GM21367 (cell line): ENCODE data around the gene COL7A1.
A peak's percentile ranks its signal among the peaks of the same experiment; 100 is the strongest.

Experiments
- ATAC-seq: cut with Tn5 transposase; IDR thresholded peaks from one replicate; pipeline ENCODE4 v1.9.1; 2021; ENCODE audit not compliant: unreplicated experiment

COL7A1 gene

DNA sequence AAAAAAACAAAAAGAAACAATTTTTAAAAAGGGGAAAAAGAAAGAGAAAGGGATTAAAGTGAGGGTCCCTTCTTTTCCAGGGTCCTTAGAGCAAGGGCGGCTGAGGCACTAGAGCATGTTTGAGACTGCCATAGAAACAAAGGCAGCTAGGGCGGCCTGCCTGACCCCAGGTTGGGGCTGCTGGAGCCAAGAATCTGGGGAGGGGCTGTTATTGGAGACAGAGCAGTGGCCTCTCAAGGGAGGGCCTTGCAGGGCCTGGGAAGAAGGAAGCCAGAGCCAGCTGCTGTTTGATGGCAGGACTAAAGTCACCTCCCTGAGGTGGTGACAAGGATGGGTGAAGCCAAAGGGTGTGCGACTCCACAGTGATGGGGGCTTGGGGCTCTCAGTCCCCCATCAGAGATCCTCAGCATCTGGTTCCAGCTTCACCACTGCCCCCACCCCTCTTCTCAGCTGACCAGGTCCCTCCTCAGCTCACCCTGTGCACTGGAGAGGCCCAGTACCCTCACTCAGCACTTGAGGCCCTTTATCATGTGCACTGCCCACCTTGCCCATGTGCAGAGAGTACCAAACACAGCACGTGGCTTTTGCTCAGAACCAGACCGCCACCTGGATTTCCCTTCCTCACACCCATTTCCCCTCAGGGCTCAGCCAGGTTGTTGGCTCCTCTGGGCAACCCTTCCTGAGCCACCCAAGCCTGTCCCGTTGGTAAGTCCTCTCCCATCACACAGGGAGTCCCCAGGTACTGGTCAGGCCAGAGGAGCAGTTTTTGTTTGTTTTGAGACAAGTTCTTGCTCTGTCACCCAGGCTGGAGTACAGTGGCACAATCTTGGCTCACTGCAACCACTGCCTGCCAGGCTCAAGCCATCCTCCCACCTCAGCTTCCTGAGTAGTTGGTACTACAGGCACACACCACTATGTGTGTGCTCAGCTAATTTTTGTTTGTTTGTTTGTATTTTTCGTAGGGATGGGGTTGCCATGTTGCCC lies 24.7 kb upstream of the COL7A1 start:
- no peak for ATAC-seq

DNA sequence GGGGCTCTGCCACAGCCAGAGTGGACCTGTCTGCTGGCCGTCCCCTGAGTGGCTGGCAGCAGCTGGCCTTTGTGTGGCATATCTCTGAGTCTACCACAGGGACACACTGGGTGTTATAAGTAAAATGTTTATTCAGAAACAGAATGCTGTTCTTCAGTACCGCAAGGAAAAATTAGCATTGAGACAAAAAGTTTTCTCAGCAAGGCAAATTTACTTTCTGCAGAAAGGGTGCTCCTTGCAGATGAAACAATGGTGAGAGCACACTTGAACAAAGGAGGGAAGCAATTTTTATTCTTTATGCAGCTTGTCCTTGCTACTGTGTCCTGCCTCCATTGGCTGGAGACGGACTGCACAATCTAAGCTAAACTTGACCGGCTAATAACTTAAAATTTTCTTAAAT lies 22.4 kb upstream of the COL7A1 start:
- ATAC-seq = no peak

DNA sequence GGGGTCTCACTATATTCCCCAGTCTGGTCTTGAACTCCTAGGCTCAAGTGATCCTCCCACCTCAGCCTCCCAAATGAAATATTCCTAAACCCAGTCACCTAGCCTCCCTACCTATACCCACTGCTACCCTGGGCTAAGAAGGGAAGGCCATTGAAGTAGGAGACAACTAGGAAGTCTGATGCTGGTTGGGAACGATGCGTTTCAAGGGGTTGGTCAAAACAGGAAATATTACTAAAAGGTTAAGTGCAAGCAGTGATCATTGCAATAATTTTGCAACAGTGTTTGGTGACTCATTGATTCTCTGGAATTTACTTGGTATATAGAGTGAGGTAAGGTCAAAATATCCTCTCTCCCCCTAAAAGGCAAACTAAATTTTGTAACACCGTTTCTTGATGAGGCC lies 18.9 kb upstream of the COL7A1 start:
- ATAC-seq = no peak

DNA sequence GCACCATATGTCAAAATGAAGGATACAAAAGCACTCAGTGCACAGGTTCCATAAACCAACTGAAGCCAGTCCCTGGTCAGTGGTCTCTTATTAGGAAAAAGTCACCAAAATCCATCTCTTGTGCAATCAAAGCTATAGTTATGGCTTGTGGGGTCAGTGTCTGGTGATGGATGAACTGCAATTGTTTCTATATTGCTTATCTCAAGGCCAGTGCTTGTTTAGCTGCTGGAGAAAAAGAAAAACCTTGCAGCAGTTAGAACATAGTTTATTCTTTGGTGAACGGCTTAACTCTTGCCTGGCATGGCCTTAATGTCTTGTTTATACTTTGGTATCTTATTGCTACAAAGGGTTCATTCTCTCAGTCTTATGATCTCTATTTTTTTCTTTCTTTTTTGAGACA lies 17.2 kb upstream of the COL7A1 start:
- ATAC-seq = no peak

DNA sequence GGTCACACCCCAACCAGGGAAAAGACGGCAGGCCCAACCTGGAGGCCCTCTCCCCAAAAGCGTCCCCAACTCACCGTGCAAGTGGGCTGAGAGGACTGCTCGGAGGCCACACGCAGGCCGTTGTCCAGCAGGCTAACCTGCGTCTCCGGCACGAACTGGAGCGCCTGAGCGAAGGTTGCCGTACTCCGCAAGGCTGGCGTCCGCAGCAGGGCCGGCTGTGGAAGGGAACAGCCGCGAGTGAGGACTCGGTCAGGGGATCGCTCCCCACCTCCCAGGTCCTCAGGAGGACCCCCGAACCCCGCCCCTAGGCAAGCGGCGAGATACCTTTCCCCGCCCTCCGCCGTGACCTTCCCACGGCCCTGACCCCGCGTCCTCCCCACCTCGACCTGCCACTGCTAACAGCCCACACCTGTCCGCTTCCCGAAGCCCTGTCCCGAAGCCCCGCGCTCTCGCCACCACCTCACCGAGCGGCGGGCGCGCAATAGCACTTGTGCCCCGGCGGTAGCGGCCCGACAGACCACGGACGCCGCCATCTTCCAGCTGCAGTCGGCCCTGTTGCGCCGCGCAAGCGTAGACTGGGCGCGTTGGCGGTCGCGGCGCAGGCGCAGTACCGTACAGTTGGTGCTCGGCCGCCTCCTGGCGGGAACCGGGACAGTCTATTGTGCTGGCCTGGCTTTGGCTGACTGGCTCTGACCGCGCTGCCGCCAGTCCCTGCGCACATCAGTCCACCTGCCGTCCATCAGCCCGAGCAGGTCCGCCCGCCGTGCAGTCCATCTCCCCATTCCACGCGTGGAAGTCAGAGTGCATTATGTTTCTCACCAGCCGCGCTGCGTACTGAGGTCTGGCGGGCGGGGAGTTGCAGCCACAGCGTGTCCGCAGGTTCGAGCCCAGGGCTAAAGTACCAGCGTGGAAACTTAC lies 14.2 kb upstream of the COL7A1 start, which contains the start of gene UQCRC1:
TSS of gene UQCRC1 (minus strand) at position 559 of the 918 bp plus-strand sequence. CDS start at position 533, 26 bp downstream.
- ATAC-seq = peak; percentile 72

DNA sequence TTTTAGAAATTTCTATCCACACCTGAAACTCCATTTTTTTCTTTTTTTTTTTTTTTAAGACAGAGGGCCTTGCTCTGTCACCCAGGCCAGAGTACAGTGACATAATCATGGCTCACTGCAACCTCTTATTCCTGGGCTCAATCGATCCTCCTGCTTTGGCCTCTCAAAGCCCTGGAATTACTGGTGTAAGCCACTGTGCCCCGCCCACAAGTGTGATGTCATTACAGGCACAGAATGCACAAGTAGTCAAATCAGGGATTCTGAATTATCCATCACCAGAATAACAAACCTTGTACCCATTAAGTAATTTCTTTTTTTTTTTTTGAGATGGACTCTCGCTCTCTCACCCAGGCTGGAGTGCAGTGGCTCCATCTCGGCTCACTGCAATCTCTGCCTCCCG lies 12.4 kb upstream of the COL7A1 start:
- ATAC-seq = no peak

DNA sequence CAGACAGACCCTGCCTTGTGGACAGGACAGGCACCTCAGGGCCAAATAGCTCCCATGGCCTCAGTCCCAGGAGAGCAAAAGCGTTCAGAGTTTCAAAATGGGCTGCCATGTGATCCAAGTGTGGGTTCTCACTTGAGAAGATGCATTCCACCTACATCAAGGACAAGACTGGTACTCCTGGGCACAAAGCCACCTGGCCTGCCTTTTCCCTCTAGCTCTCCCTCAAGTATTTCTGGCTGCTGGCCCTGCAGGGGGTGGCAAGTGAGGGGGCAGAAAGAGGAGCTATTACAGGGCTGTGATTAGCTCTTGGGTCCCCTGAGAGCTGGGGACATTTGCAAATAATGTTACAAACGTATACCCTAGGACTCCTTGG lies 6.5 kb upstream of the COL7A1 start:
- ATAC-seq = no peak

DNA sequence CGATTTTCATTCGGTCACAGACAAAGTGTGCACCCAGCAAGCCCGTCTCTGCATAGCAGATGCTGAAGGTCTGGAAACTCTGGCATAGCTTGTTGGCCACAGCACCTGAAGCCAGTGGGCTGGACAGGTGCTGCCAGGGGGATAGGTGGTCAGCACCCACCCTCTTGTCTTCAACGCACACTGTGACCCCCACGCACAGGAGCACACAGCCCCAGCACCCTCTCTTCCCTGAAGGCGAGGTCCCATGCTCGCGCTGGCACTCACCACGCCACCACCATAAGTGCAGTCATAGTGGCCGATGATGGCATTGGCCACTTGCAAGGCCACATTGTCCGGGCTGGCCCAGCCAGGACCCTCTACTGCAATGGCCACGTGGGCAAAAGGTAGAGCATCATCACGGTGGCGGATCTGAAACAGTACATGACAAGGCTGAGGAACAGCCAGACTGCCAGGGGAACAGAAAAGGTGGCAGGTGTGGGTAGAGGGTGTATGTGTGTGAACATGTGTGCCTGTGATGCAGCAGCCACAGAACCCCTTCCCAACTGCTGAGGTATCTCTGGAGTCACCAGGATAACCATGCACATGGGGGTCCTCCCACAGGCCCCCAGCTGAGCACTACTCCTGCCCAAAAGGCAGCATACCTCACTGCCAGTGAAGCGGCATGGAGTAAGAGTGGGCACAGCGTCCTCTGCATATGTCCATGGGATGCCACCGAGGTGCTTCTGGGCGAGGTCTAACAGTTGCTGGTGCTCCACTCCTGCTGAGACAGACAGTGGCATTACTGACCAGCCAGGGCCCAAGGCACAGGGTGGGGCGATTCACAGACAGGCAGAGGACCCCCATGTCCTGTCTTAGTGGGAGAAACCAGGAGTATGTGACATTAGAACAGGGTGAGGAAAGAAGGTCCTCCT lies 5.8 kb upstream of the COL7A1 start:
- ATAC-seq = no peak

DNA sequence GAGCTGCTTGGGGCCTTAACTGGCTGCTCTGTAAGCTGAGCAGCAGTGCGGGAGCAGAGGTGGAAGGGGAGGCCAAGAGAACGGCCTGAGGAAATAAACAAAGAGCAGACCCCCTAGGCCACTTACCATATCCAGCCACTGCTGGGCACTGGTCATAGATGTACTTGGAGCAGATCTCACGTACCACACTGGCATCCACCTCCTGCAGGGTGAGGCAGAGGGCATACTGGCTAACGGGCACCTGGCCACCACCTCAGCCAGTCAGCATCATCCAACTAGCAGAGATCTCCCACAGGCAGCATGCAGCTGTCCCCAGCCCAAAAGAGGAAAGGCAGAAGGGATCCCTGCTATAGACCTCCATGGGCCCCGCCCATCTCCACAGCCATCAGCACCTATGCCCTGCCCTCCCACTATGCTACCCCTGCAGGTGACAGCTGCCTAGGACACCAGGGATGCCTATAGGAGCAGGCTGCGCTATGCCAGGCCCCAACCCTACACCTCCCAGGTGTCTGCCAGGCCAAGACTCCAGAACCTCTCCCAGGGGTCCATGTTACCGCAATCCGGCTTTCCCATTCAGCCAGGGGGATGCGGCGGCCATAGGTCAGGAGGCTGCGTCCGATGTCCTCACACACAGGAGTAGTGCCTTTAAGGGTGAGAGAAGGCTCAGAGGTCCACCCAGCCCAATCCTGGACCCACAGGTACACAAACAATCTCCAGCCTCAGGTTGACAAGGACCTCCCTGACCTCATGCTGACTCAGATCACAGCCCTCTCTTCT lies 4.6 kb upstream of the COL7A1 start:
- ATAC-seq = no peak

DNA sequence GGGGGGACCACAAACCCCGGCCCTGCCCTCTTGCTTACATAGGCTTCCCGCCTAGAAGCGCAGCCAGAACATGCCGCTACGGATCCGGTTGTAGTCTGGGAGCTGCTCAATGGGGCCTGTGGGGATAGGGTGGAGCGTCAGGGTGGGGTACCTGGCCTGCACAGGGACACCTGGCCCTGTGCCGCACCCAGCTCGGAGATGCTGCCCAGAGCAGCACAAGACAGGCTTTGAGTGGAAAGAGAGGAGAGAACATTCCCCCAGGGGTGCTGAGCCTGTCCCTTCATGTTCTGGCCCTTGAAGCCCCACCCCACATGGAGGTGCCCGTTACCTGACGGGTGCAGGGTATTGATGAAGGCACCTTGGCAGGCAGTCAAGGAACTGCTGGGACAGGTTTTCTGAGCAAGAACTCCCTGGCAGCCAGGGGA lies 4.0 kb upstream of the COL7A1 start:
- ATAC-seq = no peak

DNA sequence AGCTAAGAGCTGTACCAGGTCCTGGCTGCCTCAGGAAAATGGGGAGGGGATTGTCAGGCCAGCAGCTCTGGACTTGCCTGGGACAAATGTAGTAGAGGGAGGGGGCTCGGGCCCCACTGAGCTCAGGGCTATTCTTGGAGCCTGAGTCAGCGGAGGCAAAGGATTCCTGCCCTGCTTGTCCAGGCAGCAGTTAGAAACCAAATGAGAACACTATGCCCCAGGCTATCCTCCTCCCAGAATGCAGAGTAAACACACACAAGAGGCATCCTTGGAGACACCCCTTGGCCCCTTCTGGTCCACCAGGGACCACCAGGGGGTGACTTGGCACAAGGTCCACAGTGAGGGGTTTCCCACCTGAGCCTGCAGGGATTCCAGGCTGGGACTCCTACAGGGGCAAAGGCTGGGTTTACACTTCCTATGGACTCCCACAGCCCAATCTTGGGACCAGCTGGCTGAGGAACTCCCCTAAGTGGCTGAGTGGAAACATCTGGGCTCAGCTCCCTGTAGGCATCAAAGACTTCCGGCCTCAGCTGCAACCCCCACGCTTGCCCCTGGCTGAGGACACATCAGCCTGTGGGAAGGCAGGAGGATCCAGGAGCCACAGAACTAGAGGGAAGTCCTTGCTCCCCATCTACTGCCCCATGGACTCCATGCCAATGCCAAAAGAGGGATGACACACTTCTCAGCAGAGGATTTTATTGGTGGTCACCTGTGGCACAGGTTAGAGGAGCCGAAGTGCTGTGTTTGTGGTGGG lies 3.4 kb upstream of the COL7A1 start:
- no peak for ATAC-seq

DNA sequence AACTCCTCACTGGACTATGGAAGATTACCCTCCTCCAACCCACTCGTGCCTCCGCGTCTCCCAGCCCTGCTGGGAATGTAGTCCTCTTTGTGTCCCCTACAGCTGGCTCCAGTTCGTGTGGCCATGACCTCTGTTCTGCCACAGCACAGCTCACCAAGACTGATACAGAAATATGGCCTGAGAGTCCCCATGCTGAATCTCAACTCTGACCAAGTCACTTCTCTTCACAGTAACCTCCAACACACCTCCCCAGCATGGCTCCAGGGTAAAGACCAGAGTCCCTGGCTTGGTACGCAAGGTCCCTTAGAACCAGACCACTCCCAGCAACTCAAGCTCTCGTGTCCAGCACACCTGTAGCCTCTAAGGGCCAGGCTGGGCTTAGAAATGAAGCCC lies 2.3 kb upstream of the COL7A1 start:
- ATAC-seq = no peak

DNA sequence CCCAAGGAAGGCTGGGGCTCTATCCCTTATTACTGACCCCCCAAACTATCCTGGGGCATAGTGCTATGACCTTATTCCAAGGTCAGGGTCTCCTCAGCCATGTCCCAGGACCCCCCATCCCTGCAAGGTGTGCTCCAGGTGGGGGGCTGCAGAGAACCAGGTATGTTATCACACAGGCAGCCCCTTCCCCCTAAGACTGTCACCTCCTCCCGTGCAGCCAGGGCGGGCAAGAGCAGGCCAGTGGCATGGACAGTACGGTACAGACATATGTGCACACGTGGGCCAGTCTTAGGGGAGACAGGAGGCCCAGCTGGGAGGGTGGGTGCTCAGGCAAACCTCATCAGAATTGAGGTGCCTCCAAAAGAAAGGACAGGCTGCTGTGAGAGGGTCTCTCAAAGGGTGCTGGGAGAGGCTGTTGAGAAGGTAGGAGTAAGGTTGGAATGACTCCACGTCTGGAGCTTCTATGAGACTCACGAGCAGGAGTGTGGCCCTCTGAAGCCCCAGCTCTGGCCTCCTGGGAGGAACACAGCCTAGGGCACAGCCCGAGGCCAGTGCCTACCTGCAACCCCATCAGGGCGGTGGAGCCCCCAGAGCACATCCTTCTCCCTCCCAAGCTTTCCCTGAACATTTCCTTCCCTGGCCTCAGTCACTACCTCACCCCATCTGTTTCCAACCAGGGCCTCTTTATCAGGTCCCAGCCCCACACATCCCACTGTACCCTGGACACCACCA lies 1.7 kb upstream of the COL7A1 start:
- no peak for ATAC-seq

DNA sequence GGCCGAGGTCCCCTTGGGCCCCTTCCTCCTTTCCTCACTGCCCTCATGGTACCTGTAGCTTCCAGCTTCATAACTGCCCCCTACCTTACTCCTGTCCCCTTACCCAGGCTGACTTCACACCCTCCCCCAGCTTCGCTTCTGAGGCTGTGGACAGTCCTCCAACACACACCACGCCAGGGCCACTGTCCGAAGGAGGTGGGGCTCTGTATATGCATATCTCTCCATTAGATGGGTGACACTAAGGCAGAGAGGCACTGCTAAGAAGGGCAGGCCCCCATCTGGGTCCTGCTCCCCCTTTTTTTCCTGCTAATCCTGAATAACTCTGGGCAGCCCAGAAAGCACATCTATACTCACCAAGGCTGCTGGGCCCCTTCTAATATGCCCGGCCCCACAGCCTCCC lies 1.0 kb upstream of the COL7A1 start:
- ATAC-seq = no peak

DNA sequence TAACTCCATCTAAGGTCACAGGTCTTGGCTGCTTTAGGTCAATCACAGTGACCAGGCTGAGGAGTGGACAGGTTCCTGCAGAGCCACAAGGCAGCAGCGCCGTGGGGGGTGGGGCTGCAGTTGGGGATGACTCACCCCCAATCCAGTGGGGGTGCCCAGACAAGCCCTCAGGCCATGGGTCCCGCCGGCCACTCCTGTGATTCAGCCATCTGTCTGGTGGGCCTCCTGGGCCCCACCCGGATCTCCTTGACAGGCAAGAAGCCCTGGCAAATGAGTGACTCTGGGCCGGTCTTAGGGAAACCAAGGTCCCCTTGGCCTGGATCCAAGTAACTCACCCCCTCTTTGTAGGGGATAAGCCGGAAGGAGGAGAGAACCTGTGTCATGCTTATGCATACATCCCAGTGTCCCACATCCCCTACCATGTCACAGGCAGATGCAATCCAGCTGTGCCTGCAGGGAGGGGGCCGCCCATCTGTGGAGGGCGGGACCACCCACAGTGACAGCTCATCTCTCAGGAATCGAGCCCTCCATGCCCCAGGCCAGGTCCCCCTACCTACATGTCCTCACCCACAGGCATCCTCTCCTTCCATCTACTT lies 495 bp upstream of the COL7A1 start:
- no peak for ATAC-seq

DNA sequence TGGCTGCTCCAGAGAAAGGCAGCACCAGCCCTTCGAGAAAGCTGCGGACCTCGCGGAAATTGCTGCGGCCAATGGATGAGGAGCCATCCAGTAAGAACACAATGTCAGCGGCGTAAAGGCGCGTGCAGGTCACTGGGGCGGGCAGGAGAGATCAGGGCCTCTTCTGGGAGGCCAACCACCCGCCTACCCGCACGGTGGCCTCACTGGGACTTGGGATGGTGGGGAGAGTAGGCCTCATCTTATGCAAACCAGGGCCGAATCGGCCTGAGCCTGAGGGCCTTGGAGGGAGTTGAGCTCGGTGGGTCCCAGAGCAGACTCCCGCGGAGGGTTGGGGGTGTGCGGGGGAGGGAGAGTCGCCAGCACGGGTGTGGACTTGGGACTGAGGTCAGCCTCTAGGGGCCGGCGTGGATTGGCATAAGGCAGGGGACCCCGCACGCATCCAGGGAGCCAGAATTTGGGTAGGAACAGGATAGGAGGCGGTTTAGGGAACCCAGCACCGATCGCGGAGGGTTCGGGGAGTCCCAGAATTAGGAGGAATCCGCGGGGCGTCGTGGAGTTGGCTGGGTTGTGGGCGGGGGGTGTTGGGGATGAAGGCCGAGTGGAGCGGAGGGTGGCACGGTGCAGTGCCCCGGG lies 596 bp downstream of the COL7A1 start:
- ATAC-seq = no peak

DNA sequence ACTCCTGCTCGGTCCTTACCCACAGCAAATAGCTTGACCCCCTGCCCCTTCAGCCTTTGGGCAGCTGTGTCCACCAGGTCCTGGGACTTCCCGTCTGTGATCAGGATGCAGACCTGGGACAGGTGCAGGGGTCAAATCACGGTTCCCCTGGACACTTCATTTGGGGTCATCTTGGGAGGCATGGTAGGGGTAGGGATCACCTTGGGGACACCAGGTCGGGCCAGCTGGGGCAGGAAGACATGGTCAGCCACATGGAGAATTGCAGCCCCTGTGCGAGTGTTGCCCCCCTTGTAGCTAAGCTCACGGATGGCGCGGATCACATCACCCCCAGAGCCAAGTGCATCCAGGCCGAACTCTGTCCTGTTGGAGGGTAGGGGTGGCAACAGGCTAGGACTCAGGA lies 1.8 kb downstream of the COL7A1 start:
- ATAC-seq = no peak
